ENCODE data around the gene CETP. TPM values are rescaled to one million over a fixed set of nuclear protein-coding genes. Genes with fewer than 3 reads are reported as not detected.

Gene CETP
- total and polyA plus RNA-seq, 9 of the 15 experiments (the other 6 are each of a cell fraction or from before 2014, with no cell fraction given), result 0.07 to 0.11 TPM; not detected in 7

GRCh38 chr16:56956076-56956475 lies 5.7 kb upstream of the CETP start:
- Histone ChIP-seq H3K9ac (ENCODE audit: insufficient read depth in 1 of 2, low read depth in 2 of 2, low read length in 2 of 2) (no peak overlapping the region), H3K4me2 (ENCODE audit: insufficient read depth, low read length) (no peak overlapping the region), H3K36me3 (ENCODE audit: control insufficient read depth, insufficient read depth, low read length) (no peaks in the 10 kb centered on the region), H3K27ac (ENCODE audit: extremely low read depth, low read depth, low read length) (no peak overlapping the region), H4K20me1 (replicated peaks; ENCODE audit: control insufficient read depth, insufficient read depth, low read length) (no peaks in the 10 kb centered on the region), H3K9me1 (ENCODE audit: control insufficient read depth, insufficient read depth, low read length) (no peaks in the 10 kb centered on the region), H3K4me1 (replicated peaks in 1 of 2; ENCODE audit: control insufficient read depth in 2 of 2, insufficient read depth in 2 of 2, low read length in 2 of 2) (peaks cover 0 to 5% of the 10 kb centered on the region in 2 experiments; a peak in 1 of 5 replicates), H3K27me3 (ENCODE audit: control insufficient read depth in 2 of 2, insufficient read depth in 2 of 2, low read length in 2 of 2) (peaks cover 17 to 28% of the 10 kb centered on the region in 2 experiments; a peak in 3 of 5 replicates), H3K79me2 (ENCODE audit: control insufficient read depth, insufficient read depth, low read length) (no peaks in the 10 kb centered on the region), H2AFZ (ENCODE audit: low read depth, low read length) (no peak overlapping the region), H3K9me3 (replicated peaks; ENCODE audit: control insufficient read depth, insufficient read depth, low read depth, low read length) (0 out of 2 replicates have a peak, but pooled peaks cover 1% of the 10 kb centered on the region), H3K4me3 (no peak overlapping the region)
- in situ Hi-C loops (cut with MboI) (no loop called here), intact Hi-C loops (cut with micrococcal nuclease) (no loop called here)
- ATAC-seq, result no peak
- ChIA-PET POLR2A (interaction anchor here (2.0 kb wide), 1 partner anchor 9 kb away, joined by 7 read pairs; no protein-coding TSS in a partner anchor), CTCF (ENCODE audit: low intra/inter-chr PET ratio) (no interaction called here)
- 4% methylated on average over 4 of the region's 4 CpGs for WGBS (ENCODE audit: insufficient coverage, low coverage, missing lambda C conversion rate)
- no peak for DNase-seq (ENCODE audit: extremely low read depth in 1 of 4, low spot score in 3 of 4)
- no TSS peak for BruUV-seq (replicated peaks)
- FAIRE-seq, result no peak
- TF ChIP-seq NUFIP1 (IDR thresholded peaks at IDR 0.05; ENCODE audit: partially characterized antibody) (no peak), KLF1 (tag; IDR thresholded peaks at IDR 0.05) (no peak), GTF2A2 (tag; IDR thresholded peaks at IDR 0.05) (no peak), CEBPB (tag; IDR thresholded peaks at IDR 0.05) (no peak), OTX1 (CRISPR knock-in tag; IDR thresholded peaks at IDR 0.05) (no peak), CBFB (CRISPR knock-in tag; IDR thresholded peaks at IDR 0.05) (no peak), DDX20 (tag; IDR thresholded peaks at IDR 0.05; ENCODE audit: low read depth) (no peak), CCAR2 (IDR thresholded peaks at IDR 0.05; ENCODE audit: low read depth, low read length) (no peak), KLF16 (IDR thresholded peaks at IDR 0.05) (no peak), ZFPM2 (CRISPR knock-in tag; IDR thresholded peaks at IDR 0.05) (no peak)
- TF ChIP-seq, protein P1, sequence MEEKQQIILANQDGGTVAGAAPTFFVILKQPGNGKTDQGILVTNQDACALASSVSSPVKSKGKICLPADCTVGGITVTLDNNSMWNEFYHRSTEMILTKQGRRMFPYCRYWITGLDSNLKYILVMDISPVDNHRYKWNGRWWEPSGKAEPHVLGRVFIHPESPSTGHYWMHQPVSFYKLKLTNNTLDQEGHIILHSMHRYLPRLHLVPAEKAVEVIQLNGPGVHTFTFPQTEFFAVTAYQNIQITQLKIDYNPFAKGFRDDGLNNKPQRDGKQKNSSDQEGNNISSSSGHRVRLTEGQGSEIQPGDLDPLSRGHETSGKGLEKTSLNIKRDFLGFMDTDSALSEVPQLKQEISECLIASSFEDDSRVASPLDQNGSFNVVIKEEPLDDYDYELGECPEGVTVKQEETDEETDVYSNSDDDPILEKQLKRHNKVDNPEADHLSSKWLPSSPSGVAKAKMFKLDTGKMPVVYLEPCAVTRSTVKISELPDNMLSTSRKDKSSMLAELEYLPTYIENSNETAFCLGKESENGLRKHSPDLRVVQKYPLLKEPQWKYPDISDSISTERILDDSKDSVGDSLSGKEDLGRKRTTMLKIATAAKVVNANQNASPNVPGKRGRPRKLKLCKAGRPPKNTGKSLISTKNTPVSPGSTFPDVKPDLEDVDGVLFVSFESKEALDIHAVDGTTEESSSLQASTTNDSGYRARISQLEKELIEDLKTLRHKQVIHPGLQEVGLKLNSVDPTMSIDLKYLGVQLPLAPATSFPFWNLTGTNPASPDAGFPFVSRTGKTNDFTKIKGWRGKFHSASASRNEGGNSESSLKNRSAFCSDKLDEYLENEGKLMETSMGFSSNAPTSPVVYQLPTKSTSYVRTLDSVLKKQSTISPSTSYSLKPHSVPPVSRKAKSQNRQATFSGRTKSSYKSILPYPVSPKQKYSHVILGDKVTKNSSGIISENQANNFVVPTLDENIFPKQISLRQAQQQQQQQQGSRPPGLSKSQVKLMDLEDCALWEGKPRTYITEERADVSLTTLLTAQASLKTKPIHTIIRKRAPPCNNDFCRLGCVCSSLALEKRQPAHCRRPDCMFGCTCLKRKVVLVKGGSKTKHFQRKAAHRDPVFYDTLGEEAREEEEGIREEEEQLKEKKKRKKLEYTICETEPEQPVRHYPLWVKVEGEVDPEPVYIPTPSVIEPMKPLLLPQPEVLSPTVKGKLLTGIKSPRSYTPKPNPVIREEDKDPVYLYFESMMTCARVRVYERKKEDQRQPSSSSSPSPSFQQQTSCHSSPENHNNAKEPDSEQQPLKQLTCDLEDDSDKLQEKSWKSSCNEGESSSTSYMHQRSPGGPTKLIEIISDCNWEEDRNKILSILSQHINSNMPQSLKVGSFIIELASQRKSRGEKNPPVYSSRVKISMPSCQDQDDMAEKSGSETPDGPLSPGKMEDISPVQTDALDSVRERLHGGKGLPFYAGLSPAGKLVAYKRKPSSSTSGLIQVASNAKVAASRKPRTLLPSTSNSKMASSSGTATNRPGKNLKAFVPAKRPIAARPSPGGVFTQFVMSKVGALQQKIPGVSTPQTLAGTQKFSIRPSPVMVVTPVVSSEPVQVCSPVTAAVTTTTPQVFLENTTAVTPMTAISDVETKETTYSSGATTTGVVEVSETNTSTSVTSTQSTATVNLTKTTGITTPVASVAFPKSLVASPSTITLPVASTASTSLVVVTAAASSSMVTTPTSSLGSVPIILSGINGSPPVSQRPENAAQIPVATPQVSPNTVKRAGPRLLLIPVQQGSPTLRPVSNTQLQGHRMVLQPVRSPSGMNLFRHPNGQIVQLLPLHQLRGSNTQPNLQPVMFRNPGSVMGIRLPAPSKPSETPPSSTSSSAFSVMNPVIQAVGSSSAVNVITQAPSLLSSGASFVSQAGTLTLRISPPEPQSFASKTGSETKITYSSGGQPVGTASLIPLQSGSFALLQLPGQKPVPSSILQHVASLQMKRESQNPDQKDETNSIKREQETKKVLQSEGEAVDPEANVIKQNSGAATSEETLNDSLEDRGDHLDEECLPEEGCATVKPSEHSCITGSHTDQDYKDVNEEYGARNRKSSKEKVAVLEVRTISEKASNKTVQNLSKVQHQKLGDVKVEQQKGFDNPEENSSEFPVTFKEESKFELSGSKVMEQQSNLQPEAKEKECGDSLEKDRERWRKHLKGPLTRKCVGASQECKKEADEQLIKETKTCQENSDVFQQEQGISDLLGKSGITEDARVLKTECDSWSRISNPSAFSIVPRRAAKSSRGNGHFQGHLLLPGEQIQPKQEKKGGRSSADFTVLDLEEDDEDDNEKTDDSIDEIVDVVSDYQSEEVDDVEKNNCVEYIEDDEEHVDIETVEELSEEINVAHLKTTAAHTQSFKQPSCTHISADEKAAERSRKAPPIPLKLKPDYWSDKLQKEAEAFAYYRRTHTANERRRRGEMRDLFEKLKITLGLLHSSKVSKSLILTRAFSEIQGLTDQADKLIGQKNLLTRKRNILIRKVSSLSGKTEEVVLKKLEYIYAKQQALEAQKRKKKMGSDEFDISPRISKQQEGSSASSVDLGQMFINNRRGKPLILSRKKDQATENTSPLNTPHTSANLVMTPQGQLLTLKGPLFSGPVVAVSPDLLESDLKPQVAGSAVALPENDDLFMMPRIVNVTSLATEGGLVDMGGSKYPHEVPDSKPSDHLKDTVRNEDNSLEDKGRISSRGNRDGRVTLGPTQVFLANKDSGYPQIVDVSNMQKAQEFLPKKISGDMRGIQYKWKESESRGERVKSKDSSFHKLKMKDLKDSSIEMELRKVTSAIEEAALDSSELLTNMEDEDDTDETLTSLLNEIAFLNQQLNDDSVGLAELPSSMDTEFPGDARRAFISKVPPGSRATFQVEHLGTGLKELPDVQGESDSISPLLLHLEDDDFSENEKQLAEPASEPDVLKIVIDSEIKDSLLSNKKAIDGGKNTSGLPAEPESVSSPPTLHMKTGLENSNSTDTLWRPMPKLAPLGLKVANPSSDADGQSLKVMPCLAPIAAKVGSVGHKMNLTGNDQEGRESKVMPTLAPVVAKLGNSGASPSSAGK (IDR thresholded peaks at IDR 0.05), result no peak
- TF ChIP-seq, protein P2, sequence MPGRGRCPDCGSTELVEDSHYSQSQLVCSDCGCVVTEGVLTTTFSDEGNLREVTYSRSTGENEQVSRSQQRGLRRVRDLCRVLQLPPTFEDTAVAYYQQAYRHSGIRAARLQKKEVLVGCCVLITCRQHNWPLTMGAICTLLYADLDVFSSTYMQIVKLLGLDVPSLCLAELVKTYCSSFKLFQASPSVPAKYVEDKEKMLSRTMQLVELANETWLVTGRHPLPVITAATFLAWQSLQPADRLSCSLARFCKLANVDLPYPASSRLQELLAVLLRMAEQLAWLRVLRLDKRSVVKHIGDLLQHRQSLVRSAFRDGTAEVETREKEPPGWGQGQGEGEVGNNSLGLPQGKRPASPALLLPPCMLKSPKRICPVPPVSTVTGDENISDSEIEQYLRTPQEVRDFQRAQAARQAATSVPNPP (IDR thresholded peaks at IDR 0.05; ENCODE audit: borderline replicate concordance, insufficient read depth, insufficient read length), result no peak

Measured in K562 (cell line).